Cardiac septum (tissue), 1 donor: ENCODE results near the gene GAPT. TPM values are rescaled to one million over a fixed set of nuclear protein-coding genes. Genes with fewer than 3 reads are reported as not detected.

Source experiments
- DNase-seq: peaks from one replicate; pipeline ENCODE4 v3.0.0-alpha.2; 2020; ENCODE audit warnings: low spot score
- intact Hi-C: fragments of 100-400 bp; cut with DNase I; formaldehyde crosslinking; loops from one replicate; pipeline ENCODE4 v1.14.0; 2022
- long read RNA-seq: library from polyadenylated mRNA; unstranded; transcript quantifications from one replicate; pipeline ENCODE4 v2.0.0, GENCODE V29; 2021
- total RNA-seq: library from RNA; stranded (reverse); fragmentation: NEBNext Ultra II Directional; extraction: Animal tissue kit (Norgen Biotek cat#: 25700); gene quantifications from one replicate; pipeline ENCODE4 v1.2.1, GENCODE V29; 2021
- donor health status: DM: no; HTN: no; CAD: no.

The GAPT gene
- total RNA-seq: 0.27 TPM
- long read RNA-seq: 0 reads

- intact Hi-C loops: loop anchor here (10.0 kb wide), 1 partner anchor 323 kb away; no protein-coding TSS in a partner anchor
- DNase-seq: no peak
These were observed at the start of gene GAPT for GRCh38 chr5:58491216-58491892. GAPT (plus strand) TSS chr5:58491435; CDS start chr5:58494537, 3,102 bp downstream.

- no peak for DNase-seq
- intact Hi-C loops: no loop called here
These were observed 46.4 kb upstream of the GAPT start for GRCh38 chr5:58444805-58445204.

- intact Hi-C loops: no loop called here
- no peak for DNase-seq
These were observed 45.2 kb upstream of the GAPT start for GRCh38 chr5:58446024-58446423.

- intact Hi-C loops: no loop called here
These were observed 44.0 kb upstream of the GAPT start for GRCh38 chr5:58447226-58447625.

GRCh38 chr5:58450018-58450417 lies 41.2 kb upstream of the GAPT start:
- intact Hi-C loops: loop anchor here (5.0 to 10.0 kb wide), 2 partner anchors 85 to 133 kb away; no protein-coding TSS in a partner anchor

More at GRCh38 chr5:58447226-58447625, 44.0 kb upstream of the GAPT start:
- DNase-seq: no peak

GRCh38 chr5:58450811-58451629 lies 40.2 kb upstream of the GAPT start:
- intact Hi-C loops: loop anchor here (5.0 to 10.0 kb wide), 2 partner anchors 86 to 134 kb away; no protein-coding TSS in a partner anchor
- DNase-seq: no peak

More at GRCh38 chr5:58450018-58450417, 41.2 kb upstream of the GAPT start:
- no peak for DNase-seq

- intact Hi-C loops: loop anchor here (5.0 to 10.0 kb wide), 2 partner anchors 87 to 135 kb away; no protein-coding TSS in a partner anchor
- DNase-seq: no peak
These were observed 39.3 kb upstream of the GAPT start for GRCh38 chr5:58451732-58452565.

- DNase-seq: no peak
- intact Hi-C loops: loop anchor here (5.0 to 10.0 kb wide), 2 partner anchors 88 to 135 kb away; no protein-coding TSS in a partner anchor
These were observed 38.5 kb upstream of the GAPT start for GRCh38 chr5:58452566-58453258.

- no peak for DNase-seq
- intact Hi-C loops: loop anchor here (5.0 to 10.0 kb wide), 2 partner anchors 89 to 136 kb away; no protein-coding TSS in a partner anchor
These were observed 37.9 kb upstream of the GAPT start for GRCh38 chr5:58453306-58453705.

GRCh38 chr5:58454025-58454424 lies 37.2 kb upstream of the GAPT start:
- DNase-seq: no peak
- intact Hi-C loops: loop anchor here (2.0 to 10.0 kb wide), 3 partner anchors 89 to 377 kb away; no protein-coding TSS in a partner anchor

- intact Hi-C loops: loop anchor here (2.0 to 10.0 kb wide), 6 partner anchors 90 to 758 kb away; no protein-coding TSS in a partner anchor
- DNase-seq: no peak
These were observed 36.2 kb upstream of the GAPT start for GRCh38 chr5:58455066-58455465.

GRCh38 chr5:58455480-58455879 lies 35.8 kb upstream of the GAPT start:
- intact Hi-C loops: loop anchor here (2.0 to 10.0 kb wide), 6 partner anchors 91 to 758 kb away; no protein-coding TSS in a partner anchor
- no peak for DNase-seq

- intact Hi-C loops: loop anchor here (5.0 to 10.0 kb wide), 5 partner anchors 91 to 759 kb away; no protein-coding TSS in a partner anchor
- DNase-seq: no peak
These were observed 35.2 kb upstream of the GAPT start for GRCh38 chr5:58456026-58456425.

GRCh38 chr5:58456486-58456885 lies 34.7 kb upstream of the GAPT start:
- no peak for DNase-seq
- intact Hi-C loops: loop anchor here (5.0 to 10.0 kb wide), 5 partner anchors 92 to 759 kb away; no protein-coding TSS in a partner anchor

- no peak for DNase-seq
- intact Hi-C loops: loop anchor here (5.0 to 10.0 kb wide), 5 partner anchors 92 to 760 kb away; no protein-coding TSS in a partner anchor
These were observed 34.2 kb upstream of the GAPT start for GRCh38 chr5:58457050-58457449.

GRCh38 chr5:58458141-58458742 lies 33.0 kb upstream of the GAPT start:
- no peak for DNase-seq
- intact Hi-C loops: loop anchor here (5.0 to 10.0 kb wide), 5 partner anchors 93 to 761 kb away; no protein-coding TSS in a partner anchor

- DNase-seq: no peak
- intact Hi-C loops: loop anchor here (1.0 to 10.0 kb wide), 6 partner anchors 94 to 761 kb away; no protein-coding TSS in a partner anchor
These were observed 32.5 kb upstream of the GAPT start for GRCh38 chr5:58458743-58459145.
